ENCODE measurements around the gene THUMPD1. TPM values are rescaled to one million over a fixed set of nuclear protein-coding genes. Genes with fewer than 3 reads are reported as not detected.
"Not testable (repeated sequence)": the region's sequence is repeated elsewhere in the genome, so short reads cannot be mapped to it uniquely, and the experiment has no call there.

Gene THUMPD1
- total RNA-seq, 2 donors from 2014 or later = 32.8 to 36.8 TPM

- Histone ChIP-seq H3K36me3 (no peaks in the 10 kb centered on the region), H3K4me1 (no peaks in the 10 kb centered on the region), H3K9ac (ENCODE audit: low read depth in 2 of 2, low read length in 2 of 2) (no peak overlapping the region), H3K9me3 (no peaks in the 10 kb centered on the region), H3K27ac (no peak overlapping the region), H3K4me3 (no peak overlapping the region), H3K27me3 (no peaks in the 10 kb centered on the region)
- TF ChIP-seq, protein P1, sequence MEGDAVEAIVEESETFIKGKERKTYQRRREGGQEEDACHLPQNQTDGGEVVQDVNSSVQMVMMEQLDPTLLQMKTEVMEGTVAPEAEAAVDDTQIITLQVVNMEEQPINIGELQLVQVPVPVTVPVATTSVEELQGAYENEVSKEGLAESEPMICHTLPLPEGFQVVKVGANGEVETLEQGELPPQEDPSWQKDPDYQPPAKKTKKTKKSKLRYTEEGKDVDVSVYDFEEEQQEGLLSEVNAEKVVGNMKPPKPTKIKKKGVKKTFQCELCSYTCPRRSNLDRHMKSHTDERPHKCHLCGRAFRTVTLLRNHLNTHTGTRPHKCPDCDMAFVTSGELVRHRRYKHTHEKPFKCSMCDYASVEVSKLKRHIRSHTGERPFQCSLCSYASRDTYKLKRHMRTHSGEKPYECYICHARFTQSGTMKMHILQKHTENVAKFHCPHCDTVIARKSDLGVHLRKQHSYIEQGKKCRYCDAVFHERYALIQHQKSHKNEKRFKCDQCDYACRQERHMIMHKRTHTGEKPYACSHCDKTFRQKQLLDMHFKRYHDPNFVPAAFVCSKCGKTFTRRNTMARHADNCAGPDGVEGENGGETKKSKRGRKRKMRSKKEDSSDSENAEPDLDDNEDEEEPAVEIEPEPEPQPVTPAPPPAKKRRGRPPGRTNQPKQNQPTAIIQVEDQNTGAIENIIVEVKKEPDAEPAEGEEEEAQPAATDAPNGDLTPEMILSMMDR (IDR thresholded peaks at IDR 0.05) = no peak
- DNase-seq = no peak
- intact Hi-C loops (cut with DNase I) = no loop called here
Measured at GRCh38 chr16:20707461-20707860, 34.2 kb downstream of the THUMPD1 start.

DNA sequence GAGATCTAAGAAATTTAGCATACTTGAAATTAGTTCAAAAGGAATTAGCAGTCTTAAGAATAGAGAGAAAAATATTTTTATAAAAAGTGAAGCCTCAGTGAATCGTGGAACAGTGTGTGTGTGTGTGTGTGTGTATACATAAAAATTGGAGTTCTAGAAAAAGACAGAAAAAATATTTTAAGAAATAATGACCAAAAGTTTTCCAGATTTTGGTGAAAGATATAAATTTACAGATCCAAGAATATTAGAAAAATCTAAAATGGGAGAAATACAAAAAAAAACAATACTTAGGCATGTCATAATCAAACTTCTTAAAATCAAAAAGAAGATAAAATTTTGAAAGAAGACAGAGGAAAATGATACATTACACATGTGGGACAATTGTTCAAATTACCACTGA, 35.6 kb downstream of the THUMPD1 start:
- H3K27ac ChIP-seq; H3K9ac ChIP-seq (ENCODE audit: low read depth in 2 of 2, low read length in 2 of 2); H3K9me3 ChIP-seq; DNase-seq; intact Hi-C loops (cut with DNase I); H3K4me3 ChIP-seq; H3K4me1 ChIP-seq; H3K36me3 ChIP-seq; H3K27me3 ChIP-seq: not testable (repeated sequence)

DNA sequence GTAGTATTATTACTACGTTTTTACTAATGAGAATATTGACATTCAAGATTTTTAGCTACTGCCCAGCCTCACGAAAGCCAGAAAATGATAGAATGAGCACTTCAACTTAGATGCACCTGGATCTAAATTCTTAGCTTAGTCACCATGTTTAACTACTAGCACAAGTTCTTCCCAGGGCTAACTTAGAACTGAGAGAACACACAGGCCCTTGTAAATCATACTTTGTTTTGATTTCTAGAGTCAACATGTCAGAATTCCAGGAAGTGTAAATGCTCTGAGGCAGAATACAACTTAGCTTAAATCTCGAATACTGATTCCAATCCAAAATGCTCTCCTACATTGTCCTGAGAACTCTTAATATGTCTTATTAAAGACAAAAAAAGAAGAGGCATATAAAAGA, 37.3 kb downstream of the THUMPD1 start:
- Histone ChIP-seq H3K9ac (ENCODE audit: low read depth in 2 of 2, low read length in 2 of 2) (no peak overlapping the region), H3K27ac (no peak overlapping the region), H3K4me3 (no peak overlapping the region), H3K9me3 (no peaks in the 10 kb centered on the region), H3K36me3 (no peaks in the 10 kb centered on the region), H3K27me3 (no peaks in the 10 kb centered on the region), H3K4me1 (no peaks in the 10 kb centered on the region)
- intact Hi-C loops (cut with DNase I) = no loop called here
- TF ChIP-seq, protein P1 (IDR thresholded peaks at IDR 0.05) = no peak
- DNase-seq = no peak

DNA sequence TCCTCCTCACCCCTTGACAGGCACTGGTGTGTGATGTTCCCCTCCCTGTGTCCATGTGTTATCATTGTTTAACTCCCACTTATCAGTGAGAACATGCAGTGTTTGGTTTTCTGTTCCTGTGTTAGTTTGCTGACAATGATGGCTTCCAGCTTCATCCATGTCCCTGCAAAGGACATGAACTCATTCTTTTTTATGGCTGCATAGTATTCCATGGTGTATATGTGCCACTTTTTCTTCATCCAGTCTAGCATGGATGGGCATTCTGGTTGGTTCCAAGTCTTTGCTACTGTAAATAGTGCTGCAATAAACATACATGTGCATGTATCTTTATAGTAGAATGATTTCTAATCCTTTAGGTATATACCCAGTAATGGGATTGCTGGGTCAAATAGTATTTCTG, 39.9 kb downstream of the THUMPD1 start:
- H3K27ac ChIP-seq; H3K36me3 ChIP-seq; intact Hi-C loops (cut with DNase I); DNase-seq; H3K9me3 ChIP-seq; H3K27me3 ChIP-seq; H3K4me3 ChIP-seq; H3K9ac ChIP-seq (ENCODE audit: low read depth in 2 of 2, low read length in 2 of 2); H3K4me1 ChIP-seq: not testable (repeated sequence)

- intact Hi-C loops (cut with DNase I) = no loop called here
- DNase-seq = no peak
- no peaks in the 10 kb centered on the region for H3K27me3 ChIP-seq
- H3K36me3 ChIP-seq = no peaks in the 10 kb centered on the region
- H3K4me1 ChIP-seq = no peaks in the 10 kb centered on the region
- H3K4me3 ChIP-seq = no peak overlapping the region
- TF ChIP-seq, protein P1 (IDR thresholded peaks at IDR 0.05) = no peak
- H3K27ac ChIP-seq = no peak overlapping the region
- no peaks in the 10 kb centered on the region for H3K9me3 ChIP-seq
- H3K9ac ChIP-seq (ENCODE audit: low read depth in 2 of 2, low read length in 2 of 2) = no peak overlapping the region
Measured at GRCh38 chr16:20696618-20697017, 45.0 kb downstream of the THUMPD1 start.

DNA sequence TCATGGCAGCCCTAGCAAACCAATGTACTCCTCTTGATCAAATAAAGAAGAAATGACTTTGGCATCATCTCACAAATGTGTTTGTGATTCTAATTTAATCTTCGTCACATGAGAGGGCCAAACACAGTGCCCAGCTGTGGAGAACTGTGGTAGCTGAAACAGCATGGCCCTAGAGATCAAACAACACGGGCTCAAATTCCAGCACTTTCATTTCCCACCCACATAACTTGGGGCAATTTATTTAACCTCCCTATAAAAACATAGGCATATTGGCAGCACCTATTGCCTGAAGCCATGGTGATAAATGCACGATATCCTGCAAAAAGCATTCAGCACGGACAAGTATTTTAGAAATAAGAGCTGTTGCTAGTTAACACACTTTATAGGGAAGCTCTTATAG, 46.6 kb downstream of the THUMPD1 start:
- no peak for DNase-seq
- no peaks in the 10 kb centered on the region for H3K9me3 ChIP-seq
- H3K27ac ChIP-seq = no peak overlapping the region

GRCh38 chr16:20694096-20694495, 47.5 kb downstream of the THUMPD1 start:
- intact Hi-C loops (cut with DNase I); H3K36me3 ChIP-seq; H3K9me3 ChIP-seq; H3K27me3 ChIP-seq; H3K4me1 ChIP-seq; H3K27ac ChIP-seq; H3K4me3 ChIP-seq; H3K9ac ChIP-seq (ENCODE audit: low read depth in 2 of 2, low read length in 2 of 2): not testable (repeated sequence)
- DNase-seq = peak; percentile 42

More for the DNA sequence above, 46.6 kb downstream of the THUMPD1 start:
- Histone ChIP-seq H3K27me3 (no peaks in the 10 kb centered on the region), H3K36me3 (no peaks in the 10 kb centered on the region), H3K4me3 (no peak overlapping the region), H3K4me1 (no peaks in the 10 kb centered on the region), H3K9ac (ENCODE audit: low read depth in 2 of 2, low read length in 2 of 2) (no peak overlapping the region)
- intact Hi-C loops (cut with DNase I) = no loop called here
- TF ChIP-seq, protein P1 (IDR thresholded peaks at IDR 0.05) = no peak
